GM12878 (cell line): ENCODE measurements around the gene WWOX. TPM values are rescaled to one million over a fixed set of nuclear protein-coding genes. Genes with fewer than 3 reads are reported as not detected.

ENCODE experiments used
- ATAC-seq: fragments of 200-7000 bp; cut with Tn5 transposase; 3 replicates; pipeline ENCODE4 v1.9.1; 2020; ENCODE audit warnings: mild to moderate bottlenecking, moderate library complexity
- BruUV-seq: library from RNA; stranded (reverse); fragments of 400-500 nt; replicated peaks from 2 replicates; lab custom pipeline; 2021; lab: Mats Ljungman, UMichigan
- CTCF ChIA-PET: fragments of 300-600 bp; sonication (Branson Sonifier 250); formaldehyde crosslinking; extraction: SDS; loops from one replicate; lab custom pipeline; 2021; ENCODE audit warnings: inconsistent platforms; lab: Yijun Ruan, JAX
- POLR2A ChIA-PET: fragments of 350-600 bp; formaldehyde crosslinking; extraction: SDS; loops from one replicate; lab custom pipeline; 2021; ENCODE audit warnings: inconsistent platforms; lab: Charles Lee
- RAD21 ChIA-PET: fragments of 300-600 bp; sonication (Branson Sonifier 250); formaldehyde crosslinking; loops from one replicate; lab custom pipeline; 2023; ENCODE audit warnings: antibody characterized with exemption; ENCODE audit not compliant: unreplicated experiment; lab: Charles Lee
- SMC1A ChIA-PET: fragments of 300-600 bp; sonication (Branson Sonifier 250); formaldehyde crosslinking; loops from one replicate; lab custom pipeline; 2023; ENCODE audit not compliant: unreplicated experiment, uncharacterized antibody; lab: Charles Lee
- DNase-seq: peaks from one replicate; pipeline ENCODE4 v3.0.0-alpha.2; 2011; ENCODE audit warnings: low read depth, low spot score
- FAIRE-seq: peaks from 3 replicates; lab custom pipeline; 2011; peaks lifted over from hg19 to GRCh38; lab: Jason Lieb, UNC
- H2AFZ ChIP-seq: 2 replicates; pipeline ENCODE4 v1.6.0; 2011; ENCODE audit warnings: low read depth, low read length, control low read depth; ENCODE audit not compliant: control insufficient read depth
- H3K27ac ChIP-seq: 2 replicates; pipeline ENCODE4 v1.5.1; 2011; ENCODE audit warnings: control low read depth; ENCODE audit not compliant: control insufficient read depth, insufficient read depth
- H3K27me3 ChIP-seq, 2 experiments: replicated peaks in 1 of 2; 2 replicates each; pipeline versions ENCODE4 v1.6.0 to v1.6.1; 2011; ENCODE audit warnings: low read length in 1 of 2; ENCODE audit not compliant: control insufficient read depth in 2 of 2, insufficient read depth in 2 of 2
- H3K36me3 ChIP-seq, 2 experiments: 2 replicates each; pipeline ENCODE4 v1.5.1; 2011; ENCODE audit warnings: low read length in 1 of 2; ENCODE audit not compliant: control insufficient read depth in 2 of 2, insufficient read depth in 2 of 2
- H3K4me1 ChIP-seq: 2 replicates; pipeline ENCODE4 v1.6.1; 2011; ENCODE audit warnings: mild to moderate bottlenecking, low read length, moderate library complexity, mixed read lengths; ENCODE audit not compliant: control insufficient read depth, insufficient read depth
- H3K4me2 ChIP-seq: 2 replicates; pipeline ENCODE4 v1.6.0; 2011; ENCODE audit warnings: control low read depth; ENCODE audit not compliant: control insufficient read depth, insufficient read depth
- H3K4me3 ChIP-seq: fragments of 200-600 bp; sonication (generic); 2 replicates; pipeline ENCODE4 v1.5.1; 2016
- H3K79me2 ChIP-seq: 2 replicates; pipeline ENCODE4 v1.6.0; 2011; ENCODE audit warnings: low read length; ENCODE audit not compliant: control insufficient read depth, insufficient read depth
- H3K9ac ChIP-seq: 2 replicates; pipeline ENCODE4 v1.8.0; 2011; ENCODE audit warnings: low read length, control low read depth, mixed read lengths; ENCODE audit not compliant: control insufficient read depth, insufficient read depth
- H3K9me3 ChIP-seq: replicated peaks from 3 replicates; pipeline ENCODE4 v1.5.1; 2011; ENCODE audit warnings: mild to moderate bottlenecking, low read length; ENCODE audit not compliant: control insufficient read depth, insufficient read depth
- H4K20me1 ChIP-seq: 2 replicates; pipeline ENCODE4 v1.6.0; 2011; ENCODE audit not compliant: control insufficient read depth, insufficient read depth
- BHLHE40 ChIP-seq, 2 experiments: fragments of 450-650 bp in 1 of 2; IDR thresholded peaks; 2 replicates each; pipeline ENCODE4 v1.6.1; 2011 to 2017; ENCODE audit warnings: low read depth in 2 of 2, borderline replicate concordance in 1 of 2, improper control_type of control experiment in 1 of 2, low read length in 1 of 2, mild to moderate bottlenecking in 1 of 2
- CBX3 ChIP-seq: fragments of 200-600 bp; sonication (generic); IDR thresholded peaks from 2 replicates; pipeline ENCODE4 v1.6.1; 2016; ENCODE audit warnings: low read depth, borderline replicate concordance
- CTCF ChIP-seq, 3 experiments: IDR thresholded peaks in 2 of 3; conservative IDR thresholded peaks in 1 of 3; 2 replicates each; pipeline ENCODE4 v1.5.1; 2011; ENCODE audit warnings: low read depth in 3 of 3, low read length in 3 of 3, mild to moderate bottlenecking in 3 of 3, control low read depth in 2 of 3, moderate library complexity in 2 of 3, inconsistent platforms in 1 of 3, mixed read lengths in 1 of 3; ENCODE audit not compliant: control insufficient read depth in 2 of 3, insufficient read depth in 1 of 3; ENCODE audit errors: extremely low read depth in 1 of 3
- HCFC1 ChIP-seq: fragments of 150-350 bp; IDR thresholded peaks from 2 replicates; pipeline ENCODE4 v1.6.1; 2014; ENCODE audit warnings: low read length
- IKZF1 ChIP-seq: fragments of 450-650 bp; conservative IDR thresholded peaks from 2 replicates; pipeline ENCODE4 v1.6.1; 2017; ENCODE audit warnings: antibody characterized with exemption, mild to moderate bottlenecking
- PML ChIP-seq: IDR thresholded peaks from 2 replicates; pipeline ENCODE4 v1.6.1; 2012; ENCODE audit warnings: low read length, inconsistent platforms
- RAD21 ChIP-seq: IDR thresholded peaks from 2 replicates; pipeline ENCODE4 v1.6.1; 2011; ENCODE audit warnings: mild to moderate bottlenecking, low read depth, low read length, moderate library complexity; ENCODE audit not compliant: insufficient read depth
- SMC3 ChIP-seq: IDR thresholded peaks from 2 replicates; pipeline ENCODE4 v1.6.1; 2011; ENCODE audit warnings: low read length, improper control_type of control experiment, borderline replicate concordance
- ZNF384 ChIP-seq: IDR thresholded peaks from 2 replicates; pipeline ENCODE4 v1.6.1; 2012; ENCODE audit warnings: low read depth, mild to moderate bottlenecking, low read length, improper control_type of control experiment, borderline replicate concordance
- WGBS: methylation state at CpG from one replicate; pipeline ENCODE4 v1.1.6; 2016; ENCODE audit warnings: low lambda C conversion rate; ENCODE audit not compliant: insufficient replicate concordance, insufficient coverage; ENCODE audit errors: missing lambda C conversion rate; 5-methylcytosine and 5-hydroxymethylcytosine counted together
- in situ Hi-C: fragments of 300-500 bp; cut with MboI; formaldehyde crosslinking; loops from 9 replicates; pipeline ENCODE4 v1.14.3; 2018; ENCODE audit warnings: mixed read lengths
- intact Hi-C: fragments of 100-400 bp; cut with micrococcal nuclease; formaldehyde crosslinking; loops from one replicate; pipeline ENCODE4 v1.14.2; 2022; ENCODE audit not compliant: unreplicated experiment
- polyA plus RNA-seq, 11 experiments: library from polyadenylated mRNA; depleted of rRNA in 4 of 11; unstranded in 6 of 11; stranded (reverse) in 5 of 11; fragments of >200 nt; fragmentation: Nextera tagmentation in 4 of 11; fragmentation: Illumina TruSeq in 1 of 11; extraction: Ambion mirVana in 4 of 11; extraction: Trizol in 1 of 11; gene quantifications; 1 replicate in 1 of 11; 2 replicates in 10 of 11; pipeline versions ENCODE4 v1.2.1 to v1.2.3, GENCODE V29; 2011 to 2016; ENCODE audit warnings: inconsistent platforms in 2 of 11, missing spikeins in 2 of 11, low read depth in 1 of 11
- total RNA-seq, 4 experiments: library from RNA; depleted of rRNA in 3 of 4; stranded (reverse); fragments of >200 nt in 3 of 4; fragmentation: Illumina TruSeq in 1 of 4; extraction: Trizol in 1 of 4; gene quantifications; 2 replicates each; pipeline versions ENCODE4 v1.2.1 to v1.2.3, GENCODE V29; 2013 to 2021
- TF ChIP-seq, protein P1 (sequence below): IDR thresholded peaks from 2 replicates; pipeline ENCODE4 v1.6.1; 2011; ENCODE audit warnings: mild to moderate bottlenecking, low read depth, low read length, moderate library complexity; ENCODE audit not compliant: insufficient replicate concordance

WWOX gene
- total and polyA plus RNA-seq, 10 of the 15 experiments (the other 5 are each of a cell fraction or from before 2014, with no cell fraction given) = 2.8 to 24.4 (median 17.8) TPM

DNA sequence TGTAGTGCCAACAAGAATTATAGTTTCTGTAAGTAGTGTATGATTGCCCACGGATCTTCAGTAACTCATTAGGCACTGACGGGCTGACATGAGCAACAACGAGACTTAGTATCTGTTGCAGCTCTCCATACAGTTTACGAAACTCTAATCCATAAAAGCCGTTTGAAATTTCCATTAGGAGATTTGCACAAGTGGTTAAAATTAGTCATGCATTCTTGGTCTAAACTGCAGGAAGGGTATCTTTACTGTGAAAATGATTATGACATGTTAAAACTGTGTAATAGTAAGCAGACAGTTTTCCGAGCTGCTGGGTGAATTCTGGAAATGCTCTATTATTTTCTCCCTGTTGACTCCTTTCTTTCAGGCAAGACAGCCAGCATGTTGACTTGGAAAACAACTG, 605.0 kb downstream of the WWOX start (continued):
- TF ChIP-seq, protein P1, sequence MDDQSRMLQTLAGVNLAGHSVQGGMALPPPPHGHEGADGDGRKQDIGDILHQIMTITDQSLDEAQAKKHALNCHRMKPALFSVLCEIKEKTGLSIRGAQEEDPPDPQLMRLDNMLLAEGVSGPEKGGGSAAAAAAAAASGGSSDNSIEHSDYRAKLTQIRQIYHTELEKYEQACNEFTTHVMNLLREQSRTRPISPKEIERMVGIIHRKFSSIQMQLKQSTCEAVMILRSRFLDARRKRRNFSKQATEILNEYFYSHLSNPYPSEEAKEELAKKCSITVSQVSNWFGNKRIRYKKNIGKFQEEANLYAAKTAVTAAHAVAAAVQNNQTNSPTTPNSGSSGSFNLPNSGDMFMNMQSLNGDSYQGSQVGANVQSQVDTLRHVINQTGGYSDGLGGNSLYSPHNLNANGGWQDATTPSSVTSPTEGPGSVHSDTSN = no peak
- TF ChIP-seq CBX3 (no peak), PML (no peak), BHLHE40 (IDR thresholded peaks at IDR 0.05; ENCODE audit: borderline replicate concordance in 1 of 2, low read depth in 2 of 2, low read length in 1 of 2) (no peak), IKZF1 (no peak), HCFC1 (no peak)

DNA sequence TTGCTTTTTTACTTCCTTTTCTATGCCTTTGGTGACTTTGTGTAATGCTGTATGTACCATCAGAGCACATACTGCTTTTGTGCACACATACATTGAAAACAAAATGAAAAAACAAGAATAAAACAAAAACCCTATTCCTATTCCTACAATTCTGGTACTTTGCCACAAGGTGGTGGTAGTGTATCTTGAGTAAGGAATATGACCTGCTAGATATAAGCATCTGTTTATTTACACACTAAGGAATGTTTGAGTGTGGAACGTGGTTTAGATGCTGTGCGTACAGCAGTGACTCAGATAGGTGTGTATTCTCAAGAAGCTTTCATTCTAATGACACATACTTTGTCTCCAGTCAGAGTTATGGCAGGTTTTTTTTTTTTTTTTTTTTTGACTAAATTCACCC, 606.2 kb downstream of the WWOX start:
- no peaks in the 10 kb centered on the region; the same call in 2 of the 3 replicates for H3K9me3 ChIP-seq
- H3K9ac ChIP-seq = no peak overlapping the region
- in situ Hi-C loops (no loop called here), intact Hi-C loops (loop anchor here (2.0 to 5.0 kb wide), 3 partner anchors 65 to 897 kb away; partner anchors contain the start of gene MAF)
- RAD21 ChIA-PET = interaction anchor here (3.0 kb wide), 1 partner anchor 65 kb away, joined by 37 read pairs; no protein-coding TSS in a partner anchor
- peak; percentile 51 to 58 (median 51); a peak in 4 of 6 replicates for TF ChIP-seq CTCF (IDR thresholded peaks at IDR 0.05 in 2 of 3, conservative IDR thresholded peaks at IDR 0.05 in 1 of 3; ENCODE audit: control insufficient read depth in 2 of 3, extremely low read depth in 1 of 3, insufficient read depth in 1 of 3, low read depth in 3 of 3, low read length in 3 of 3)
- TF ChIP-seq ZNF384 = no peak
- TF ChIP-seq RAD21 = peak; percentile 88
- peak; percentile 71; the same call in 1 of the 2 replicates for TF ChIP-seq SMC3
- SMC1A ChIA-PET = interaction anchor here (0.6 to 2.5 kb wide), 11 partner anchors 27 to 1568 kb away, joined by 3 to 28 read pairs (median 3); no protein-coding TSS in a partner anchor
- CTCF ChIA-PET = interaction anchor here (0.6 to 5.4 kb wide), 12 partner anchors 24 to 897 kb away, joined by 3 to 87 read pairs (median 4); no protein-coding TSS in a partner anchor
- POLR2A ChIA-PET = no interaction called here
- DNase-seq (peak; percentile 9), ATAC-seq (peak; percentile 61), FAIRE-seq (peak; percentile 41)
- no peaks in the 10 kb centered on the region for H4K20me1 ChIP-seq
- H2AFZ ChIP-seq = no peak overlapping the region
- H3K27me3 ChIP-seq = no peaks in the 10 kb centered on the region
- no peak overlapping the region for H3K4me2 ChIP-seq
- BruUV-seq = no TSS peak
- H3K27ac ChIP-seq = no peak overlapping the region
- no peaks in the 10 kb centered on the region for H3K36me3 ChIP-seq
- no peak overlapping the region for H3K4me3 ChIP-seq
- H3K4me1 ChIP-seq = no peaks in the 10 kb centered on the region
- WGBS = 3% methylated on average over 2 of the region's 2 CpGs
- no peaks in the 10 kb centered on the region for H3K79me2 ChIP-seq
